Stimulated activated CD8-positive, alpha-beta memory T cell treated with anti-CD3 and anti-CD28 coated beads, Interleukin-12 subunit alpha, Interleukin-12 subunit beta, amount 100 ng/mL, for 4 hours (primary cell): ENCODE results near the gene C2CD4C.
"Not testable (repeated sequence)": the region's sequence is repeated elsewhere in the genome, so short reads cannot be mapped to it uniquely, and the experiment has no call there.

ENCODE experiments used
- DNase-seq: peaks from one replicate; pipeline ENCODE4 v3.0.0-alpha.2; 2020; ENCODE audit warnings: low read depth

Gene C2CD4C

DNA sequence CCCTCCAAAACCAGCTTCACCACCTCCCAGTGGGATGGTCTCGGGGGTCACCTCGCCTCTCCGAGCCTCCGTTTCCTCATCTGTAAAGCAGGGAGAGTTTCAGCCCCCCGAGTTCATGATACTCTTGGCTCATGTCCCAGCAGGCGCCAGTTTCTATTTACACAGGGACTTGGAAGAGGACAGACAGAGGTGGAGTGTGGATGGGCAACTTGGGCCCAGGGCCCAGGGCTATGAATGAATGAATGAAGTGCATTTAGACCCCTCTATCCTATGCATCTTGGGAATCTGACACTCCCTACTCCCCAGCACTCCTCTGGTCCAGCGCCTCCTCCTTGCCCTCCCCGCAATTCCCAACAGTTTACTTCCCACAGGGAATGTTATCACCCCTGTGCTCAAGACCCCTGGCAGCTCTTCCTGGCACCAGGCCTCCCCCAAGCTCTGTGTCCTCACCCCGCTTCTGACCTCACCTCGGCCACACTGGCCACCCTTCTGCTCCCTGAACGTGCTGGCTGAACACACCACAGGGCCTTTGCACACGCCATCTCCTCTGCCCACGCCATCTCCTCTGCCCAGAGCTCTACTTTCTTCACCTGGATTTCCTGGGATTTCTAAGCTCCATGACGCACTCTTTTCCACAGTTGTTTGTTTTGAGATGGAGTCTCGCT, 4.9 kb upstream of the C2CD4C start:
- no peak for DNase-seq

DNA sequence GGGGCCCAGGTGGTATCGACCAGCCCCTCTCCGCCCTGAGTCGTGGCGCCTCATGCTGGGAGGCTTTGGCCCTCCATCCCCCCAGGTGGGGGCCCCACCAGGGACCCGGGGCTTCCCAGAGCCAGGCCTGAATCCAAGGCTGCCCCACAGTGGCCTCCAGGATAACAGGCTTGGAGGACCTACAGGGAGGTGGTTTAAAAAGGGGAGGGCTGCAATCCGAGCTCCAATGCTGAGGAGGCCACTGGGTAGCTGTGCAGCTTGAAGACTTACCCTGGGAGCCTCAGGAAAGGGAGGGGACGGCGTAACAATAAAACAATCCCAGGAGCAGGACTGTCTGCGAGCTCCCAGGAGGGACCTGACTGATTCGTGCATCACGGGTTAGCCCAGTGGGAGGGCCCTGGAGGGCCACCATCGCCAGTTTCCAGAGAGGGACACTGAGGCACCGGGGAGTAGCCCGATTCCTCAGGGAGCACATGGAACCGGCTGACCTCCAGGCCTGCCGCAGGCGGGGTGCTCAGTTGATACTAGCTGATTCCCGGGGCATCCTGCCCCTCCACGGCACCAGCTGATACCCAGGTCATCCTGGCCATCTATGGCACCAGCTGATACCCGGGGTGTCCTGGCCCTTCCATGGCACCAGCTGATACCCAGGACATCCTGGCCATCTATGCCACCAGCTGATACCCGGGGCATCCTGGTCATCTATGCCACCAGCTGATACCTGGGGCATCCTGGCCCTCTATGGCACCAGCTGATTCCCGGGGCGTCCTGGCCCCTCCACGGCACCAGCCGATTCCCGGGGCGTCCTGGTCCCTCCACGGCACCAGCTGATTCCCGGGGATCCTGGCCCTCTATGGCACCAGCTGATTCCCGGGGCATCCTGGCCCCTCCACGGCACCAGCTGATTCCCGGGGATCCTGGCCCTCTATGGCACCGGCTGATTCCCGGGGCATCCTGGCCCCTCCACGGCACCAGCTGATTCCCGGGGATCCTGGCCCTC, 3.7 kb upstream of the C2CD4C start:
- no peak for DNase-seq

DNA sequence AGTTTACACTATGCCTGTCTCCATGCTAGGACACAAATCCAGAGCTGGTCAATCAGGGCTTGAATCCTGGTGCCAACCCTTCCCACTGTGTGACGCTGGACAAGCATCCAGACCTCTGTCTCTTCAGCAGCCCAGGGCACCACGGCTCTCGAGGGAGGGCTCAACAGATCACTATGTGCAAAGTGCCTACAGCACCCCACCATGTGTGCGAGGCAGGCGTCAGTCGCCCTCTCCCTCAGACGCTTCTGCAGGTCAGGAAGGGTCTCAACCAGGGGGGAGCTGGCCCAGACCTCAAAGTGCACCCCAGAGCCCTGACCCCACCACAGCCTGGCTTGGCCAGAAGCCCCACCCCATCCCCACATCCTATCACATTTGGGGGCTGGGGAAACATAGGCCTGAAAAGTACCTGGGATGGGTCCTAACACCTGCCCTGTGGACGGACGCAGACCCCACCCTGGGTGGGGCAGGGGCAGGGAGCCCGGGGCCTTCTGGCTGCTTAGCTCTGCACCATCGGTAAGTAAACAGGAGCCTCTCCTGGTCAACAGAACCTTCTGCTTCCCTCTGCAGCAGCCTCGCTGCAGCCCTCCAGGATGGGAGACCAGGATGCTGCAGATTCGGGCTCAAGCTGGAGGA, 2.9 kb upstream of the C2CD4C start:
- no peak for DNase-seq

DNA sequence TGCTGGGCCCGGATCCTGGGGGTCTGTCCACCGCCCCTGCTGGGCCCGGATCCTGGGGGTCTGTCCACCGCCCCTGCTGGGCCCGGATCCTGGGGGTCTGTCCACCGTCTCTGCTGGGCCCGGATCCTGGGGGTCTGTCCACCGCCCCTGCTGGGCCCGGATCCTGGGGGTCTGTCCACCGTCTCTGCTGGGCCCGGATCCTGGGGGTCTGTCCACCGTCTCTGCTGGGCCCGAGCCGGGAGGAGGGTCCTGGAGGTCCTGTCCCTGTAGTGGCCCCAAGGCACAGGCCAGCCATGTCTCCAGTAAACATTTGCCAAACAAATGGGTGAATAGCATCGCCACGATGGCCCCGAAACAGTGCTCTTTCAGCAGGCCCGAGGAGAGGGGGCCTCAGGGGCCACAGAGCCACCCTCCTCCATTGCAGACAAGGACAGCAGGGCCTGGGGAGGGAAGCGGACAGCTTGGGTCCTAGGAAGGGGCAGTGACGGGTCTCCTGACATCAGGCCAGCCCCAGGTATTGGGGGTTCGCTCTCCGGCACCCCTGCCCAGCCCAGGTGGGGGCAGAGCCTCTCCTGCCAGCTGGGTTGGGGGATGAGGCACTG, 2.3 kb upstream of the C2CD4C start:
- not testable (repeated sequence) for DNase-seq

DNA sequence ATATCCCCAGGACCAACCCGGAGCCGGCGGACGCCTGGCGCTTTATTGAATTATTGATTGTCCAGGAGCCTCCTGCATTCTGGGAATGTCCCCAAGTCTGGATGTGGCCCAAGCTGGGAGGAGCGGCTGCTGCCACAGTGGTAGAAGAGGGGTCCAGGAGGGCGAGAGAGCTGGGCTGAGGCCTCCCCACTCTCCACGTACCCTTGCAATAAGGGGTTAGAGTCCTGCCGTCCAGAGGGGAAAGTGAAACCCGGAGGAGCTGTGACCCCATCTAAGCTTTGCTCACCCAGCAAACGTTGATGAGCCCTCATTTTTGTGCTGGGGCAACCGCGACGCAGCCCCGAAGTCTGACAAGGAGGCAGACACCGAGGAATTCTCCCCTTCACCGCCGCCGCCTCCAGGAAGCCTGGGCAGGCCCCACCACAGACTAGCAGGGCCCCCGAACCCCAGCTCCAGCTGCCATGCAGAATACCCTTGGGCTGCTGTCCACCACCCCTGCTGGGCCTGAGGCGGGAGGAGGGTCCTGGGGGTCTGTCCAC, 1.4 kb upstream of the C2CD4C start:
- no peak for DNase-seq

DNA sequence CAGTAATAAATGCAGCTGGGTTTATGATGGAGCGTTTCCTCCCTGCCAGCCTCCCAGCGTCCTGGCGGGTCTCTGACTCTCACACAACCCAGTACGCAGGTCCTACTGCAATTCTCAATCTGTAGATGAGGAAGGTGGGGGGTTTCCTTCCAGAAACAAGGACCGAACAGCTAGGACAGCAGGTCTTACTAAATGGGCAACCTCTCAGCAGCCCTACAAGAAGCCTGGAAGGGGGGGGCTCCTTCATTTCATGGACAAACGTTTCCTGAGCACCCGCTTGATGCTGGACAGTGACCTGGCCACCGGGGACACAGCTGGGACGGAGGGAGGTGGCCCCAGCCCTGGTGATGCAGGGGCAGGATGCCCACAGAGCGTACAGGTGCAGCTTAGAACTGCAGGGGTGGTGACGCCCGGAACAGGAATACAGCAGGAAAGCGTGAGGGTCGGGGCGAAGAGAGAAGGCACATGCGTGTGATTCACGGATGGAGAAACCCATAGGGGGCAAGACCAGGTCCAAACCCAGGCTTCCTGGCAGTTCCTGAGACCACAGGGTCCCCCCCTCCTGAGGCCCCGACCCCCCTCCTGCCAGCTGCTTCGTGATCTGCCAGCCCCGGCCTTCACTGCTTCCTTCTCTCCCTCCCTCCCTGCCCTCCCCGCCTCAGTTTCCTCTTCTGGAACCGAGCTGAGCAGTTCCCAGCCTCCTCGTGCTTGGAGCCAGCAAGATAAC, 732 bp upstream of the C2CD4C start:
- DNase-seq, result no peak

DNA sequence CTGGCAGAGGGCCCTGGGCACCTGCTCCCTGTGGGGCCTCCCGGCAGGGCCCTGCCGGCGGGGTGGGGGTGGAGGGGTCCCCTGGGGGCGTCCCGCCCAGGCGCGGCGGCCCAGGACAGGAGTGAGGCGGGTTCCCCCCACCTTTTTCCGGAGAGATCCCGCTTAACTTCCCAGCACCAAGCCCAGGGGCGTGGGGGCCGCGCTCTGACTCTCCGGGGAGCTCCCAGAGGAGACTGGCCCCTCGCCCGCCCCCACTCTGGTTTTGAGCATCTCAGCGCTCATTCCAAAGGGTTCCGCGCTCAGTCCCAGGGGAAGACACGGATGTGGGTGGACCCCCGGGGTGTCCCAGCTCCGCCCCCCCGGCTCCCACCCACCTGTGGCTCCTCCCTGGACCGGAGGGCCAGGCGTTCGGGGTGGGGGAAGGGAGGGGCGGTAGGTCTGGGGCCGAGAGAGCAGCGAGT, 476 bp downstream of the C2CD4C start:
- DNase-seq, result no peak

DNA sequence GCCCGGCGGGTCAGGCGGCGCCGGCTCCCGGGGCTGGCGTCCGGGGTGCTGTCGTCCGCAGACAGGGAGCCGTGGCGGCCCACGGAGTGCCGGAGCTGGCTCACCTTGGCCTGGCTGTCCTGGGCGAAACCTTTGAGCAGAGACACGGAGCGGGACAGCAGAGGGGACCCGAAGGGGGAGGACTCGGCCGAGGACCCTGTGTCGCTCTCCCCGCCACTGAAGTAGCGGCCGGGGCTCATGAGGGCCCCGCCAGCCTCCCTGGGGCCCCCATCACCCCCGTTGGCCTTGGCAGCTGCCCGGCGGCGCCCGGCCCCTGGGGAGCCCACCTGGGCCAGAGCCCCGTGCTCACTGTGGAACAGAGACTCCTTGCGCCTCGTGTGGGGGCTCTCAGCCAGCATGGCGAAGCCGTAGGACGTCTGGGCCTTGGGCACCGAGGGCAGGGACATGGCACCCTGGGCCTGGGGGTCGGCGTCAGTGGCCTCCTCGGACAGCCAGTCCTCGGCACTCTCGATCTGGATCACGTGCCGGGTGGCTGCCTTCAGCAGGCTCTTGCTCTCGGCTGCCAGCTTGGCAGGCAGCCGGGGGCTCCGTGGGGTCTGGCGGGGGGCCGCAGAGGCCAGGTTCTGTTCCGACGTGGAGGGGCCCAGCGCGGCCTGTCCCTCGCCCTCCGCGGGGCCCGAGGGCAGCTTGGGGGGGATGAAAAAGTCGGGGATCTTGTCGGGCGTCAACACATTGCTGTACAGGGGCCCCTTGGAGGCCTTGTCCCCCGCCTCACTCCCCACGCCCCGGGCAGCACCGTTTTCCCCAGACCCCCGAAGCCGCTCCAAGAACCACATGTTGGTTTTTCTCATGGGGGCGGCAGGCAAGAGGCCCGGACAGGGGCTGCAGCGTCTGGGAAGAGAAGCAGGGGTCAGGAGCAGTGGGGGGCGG, 1.2 kb downstream of the C2CD4C start:
- DNase-seq, result no peak

DNA sequence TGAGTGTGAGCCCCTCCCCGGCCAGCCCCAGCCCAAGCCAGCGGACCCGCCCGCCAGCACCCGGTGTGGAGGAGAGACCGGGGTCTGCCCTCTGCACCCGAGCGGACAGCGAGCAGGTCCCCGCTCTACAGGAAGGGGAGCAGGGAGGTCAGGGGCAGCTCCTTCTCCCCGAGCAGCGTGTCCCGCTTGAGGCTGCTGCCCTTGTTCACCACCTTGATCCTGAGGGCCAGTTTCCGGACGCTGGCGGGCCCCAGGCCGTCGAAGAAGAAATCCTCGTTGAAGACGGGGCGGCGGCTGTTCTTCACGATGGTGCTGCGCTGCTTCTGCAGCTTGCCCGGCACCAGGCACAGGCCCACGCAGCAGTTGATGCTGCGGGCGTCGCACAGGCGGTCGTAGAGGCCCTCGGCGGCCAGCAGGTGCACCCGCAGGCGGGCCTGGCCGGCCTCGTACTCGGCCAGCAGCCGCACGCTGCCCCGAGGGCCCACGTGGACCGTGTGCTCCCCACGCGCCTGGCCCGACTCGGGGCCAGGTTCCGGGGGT, 1.9 kb downstream of the C2CD4C start:
- no peak for DNase-seq

DNA sequence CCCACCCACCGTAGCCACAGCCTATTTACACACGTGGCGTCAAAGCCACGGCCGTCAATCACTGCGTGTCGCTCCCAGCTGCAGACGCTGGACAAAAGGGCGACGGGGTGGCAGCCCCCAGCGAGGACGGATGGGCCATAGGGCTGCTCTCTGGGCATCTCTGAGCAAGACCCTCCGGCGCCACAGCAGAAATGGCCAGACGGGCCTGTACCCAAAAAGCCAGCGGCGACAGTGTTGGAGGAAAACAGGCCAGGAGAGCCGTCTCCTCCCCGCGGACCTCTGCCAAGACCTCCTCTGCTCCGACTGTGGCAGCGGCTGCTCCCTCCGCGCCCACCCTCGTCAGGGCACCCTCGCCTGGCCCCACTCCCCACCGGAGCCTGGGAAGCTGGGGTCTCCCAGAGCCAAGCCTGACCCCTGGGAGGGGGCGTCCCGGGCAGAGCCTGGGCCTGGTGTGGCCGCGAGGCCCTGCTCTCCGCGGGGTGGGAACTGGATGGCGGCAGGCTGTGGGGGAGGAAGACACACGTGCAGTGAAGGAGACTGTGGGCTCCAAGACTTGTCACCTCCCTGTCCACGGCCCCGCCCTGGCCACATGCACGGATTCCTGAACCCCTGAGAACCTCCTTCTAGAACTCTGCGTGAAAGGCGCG, 2.7 kb downstream of the C2CD4C start:
- no peak for DNase-seq

DNA sequence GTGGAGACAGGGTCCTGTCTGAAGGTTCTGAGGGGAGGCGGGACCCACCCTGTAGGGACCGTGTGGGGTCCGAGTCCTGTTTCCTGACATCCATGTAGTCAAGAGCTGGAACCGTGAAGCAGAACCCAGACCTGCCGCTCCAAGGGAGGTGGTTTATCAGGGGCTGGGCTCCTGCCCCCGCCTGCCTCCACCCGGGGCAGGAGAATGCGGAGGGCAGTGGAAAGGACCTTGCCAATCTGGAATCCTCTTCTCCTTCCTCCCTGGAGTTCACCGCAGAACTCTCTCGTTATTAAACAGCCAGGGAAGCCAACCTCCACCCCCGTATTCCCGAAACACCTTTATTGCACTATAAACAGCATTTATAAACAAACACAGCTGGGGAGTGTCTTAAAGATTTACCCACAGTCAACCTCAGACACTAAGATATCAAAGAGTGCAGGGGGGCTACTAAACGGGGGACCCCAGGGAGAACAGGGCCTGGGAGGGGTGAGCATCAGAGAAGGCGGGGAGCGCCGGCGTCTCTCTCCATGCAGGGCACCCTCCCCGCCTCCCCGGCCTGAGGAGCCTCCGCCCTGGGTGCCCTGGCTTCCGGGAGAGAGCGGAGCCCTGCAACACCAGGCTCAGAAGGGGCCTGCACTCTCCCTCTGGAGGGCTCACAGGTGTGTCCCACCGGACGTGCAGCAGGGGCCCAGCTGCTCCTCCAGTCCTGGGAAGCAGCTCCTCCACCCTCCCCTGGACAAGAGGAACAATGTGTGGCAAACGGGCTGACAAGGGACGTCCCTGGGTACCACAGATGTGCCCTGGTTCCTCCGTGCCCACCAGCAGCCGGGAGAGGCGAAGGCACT, 3.6 kb downstream of the C2CD4C start:
- DNase-seq, result no peak

DNA sequence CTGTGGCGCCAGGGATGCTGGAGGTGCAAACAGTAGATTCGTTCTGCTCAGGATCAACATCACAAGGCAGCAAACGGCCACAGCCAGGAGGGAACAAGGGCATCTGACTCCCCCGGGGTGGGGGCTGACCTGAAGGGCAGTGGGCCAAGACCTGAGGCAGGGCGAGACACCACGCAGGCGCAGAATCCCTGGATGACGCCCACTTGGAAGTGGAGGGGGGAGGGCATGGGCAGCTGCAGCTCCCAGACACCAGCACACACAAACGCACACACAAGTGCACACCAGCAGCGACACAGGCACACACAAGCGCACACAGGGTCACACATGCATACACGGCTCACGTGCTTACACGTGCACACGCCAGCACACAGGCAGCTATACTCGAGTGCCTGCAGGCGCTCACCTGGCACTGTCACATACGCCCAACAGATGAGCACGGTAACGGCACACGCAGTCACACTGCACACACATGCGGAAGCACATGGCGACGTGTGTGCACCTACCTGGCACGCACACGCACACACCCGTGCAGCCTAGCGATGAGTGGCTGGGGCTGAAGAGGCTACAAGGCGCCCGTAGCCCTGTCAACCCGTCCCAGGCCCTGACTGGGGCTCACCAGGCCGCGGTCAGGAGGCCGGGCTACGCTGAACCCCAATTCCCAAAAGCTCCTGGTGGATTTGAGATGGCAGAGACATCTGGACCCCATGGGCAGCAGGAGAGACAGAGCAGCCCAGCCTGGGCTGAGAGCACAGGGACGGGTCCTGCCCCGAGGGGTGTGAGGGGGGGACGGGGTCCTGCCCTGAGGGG, 5.5 kb downstream of the C2CD4C start:
- no peak for DNase-seq

DNA sequence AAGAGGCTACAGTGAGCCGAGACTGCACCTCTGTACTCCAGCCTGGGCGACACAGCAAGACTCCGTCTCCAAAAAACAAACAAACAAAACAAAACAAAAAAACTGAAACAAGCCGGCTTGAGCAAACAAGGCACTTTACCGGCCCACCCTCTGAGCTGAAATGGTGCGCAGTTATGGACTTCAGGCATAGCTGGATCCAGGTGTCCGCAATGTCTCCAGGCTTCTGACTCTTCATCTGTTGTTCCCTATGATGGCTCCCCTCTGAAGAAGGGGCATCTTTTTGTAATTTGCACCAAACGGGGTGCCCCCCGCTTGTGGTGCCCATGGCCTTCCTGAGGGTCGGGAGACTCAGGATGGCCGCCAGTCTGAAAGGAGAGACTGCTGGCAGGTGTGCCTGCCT, 6.2 kb downstream of the C2CD4C start:
- DNase-seq, result no peak

DNA sequence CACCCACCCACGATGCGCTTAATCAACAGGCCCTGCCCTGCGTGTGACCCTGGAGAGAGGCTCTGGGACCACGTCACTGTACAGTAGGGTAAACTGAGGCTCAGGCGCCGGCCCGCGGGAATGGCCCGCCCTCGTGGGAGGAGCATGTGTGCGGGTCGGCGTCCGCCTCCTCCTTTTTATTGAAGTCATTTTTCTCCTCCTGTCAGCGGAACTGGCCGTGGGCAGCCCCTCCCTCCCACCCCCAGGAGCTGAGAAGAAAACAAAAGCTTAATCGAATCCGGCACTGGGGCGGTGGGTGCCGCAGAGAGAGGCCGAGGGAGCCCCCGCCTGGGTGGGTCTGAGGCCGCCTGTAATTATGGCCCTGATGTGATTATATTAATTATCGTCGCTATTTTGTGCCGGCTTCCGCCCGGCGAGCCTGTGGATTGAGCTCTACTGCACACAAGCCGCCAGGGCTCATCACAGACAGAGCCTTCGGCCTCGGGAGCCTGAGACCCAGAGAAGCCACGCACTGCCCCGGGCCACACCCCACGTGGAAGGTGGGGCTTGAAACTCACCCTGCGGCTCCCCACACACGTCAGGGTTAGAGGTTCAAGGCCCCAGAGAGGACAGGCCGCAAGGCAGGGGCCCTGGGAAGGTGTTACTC, 7.0 kb downstream of the C2CD4C start:
- DNase-seq, result no peak

DNA sequence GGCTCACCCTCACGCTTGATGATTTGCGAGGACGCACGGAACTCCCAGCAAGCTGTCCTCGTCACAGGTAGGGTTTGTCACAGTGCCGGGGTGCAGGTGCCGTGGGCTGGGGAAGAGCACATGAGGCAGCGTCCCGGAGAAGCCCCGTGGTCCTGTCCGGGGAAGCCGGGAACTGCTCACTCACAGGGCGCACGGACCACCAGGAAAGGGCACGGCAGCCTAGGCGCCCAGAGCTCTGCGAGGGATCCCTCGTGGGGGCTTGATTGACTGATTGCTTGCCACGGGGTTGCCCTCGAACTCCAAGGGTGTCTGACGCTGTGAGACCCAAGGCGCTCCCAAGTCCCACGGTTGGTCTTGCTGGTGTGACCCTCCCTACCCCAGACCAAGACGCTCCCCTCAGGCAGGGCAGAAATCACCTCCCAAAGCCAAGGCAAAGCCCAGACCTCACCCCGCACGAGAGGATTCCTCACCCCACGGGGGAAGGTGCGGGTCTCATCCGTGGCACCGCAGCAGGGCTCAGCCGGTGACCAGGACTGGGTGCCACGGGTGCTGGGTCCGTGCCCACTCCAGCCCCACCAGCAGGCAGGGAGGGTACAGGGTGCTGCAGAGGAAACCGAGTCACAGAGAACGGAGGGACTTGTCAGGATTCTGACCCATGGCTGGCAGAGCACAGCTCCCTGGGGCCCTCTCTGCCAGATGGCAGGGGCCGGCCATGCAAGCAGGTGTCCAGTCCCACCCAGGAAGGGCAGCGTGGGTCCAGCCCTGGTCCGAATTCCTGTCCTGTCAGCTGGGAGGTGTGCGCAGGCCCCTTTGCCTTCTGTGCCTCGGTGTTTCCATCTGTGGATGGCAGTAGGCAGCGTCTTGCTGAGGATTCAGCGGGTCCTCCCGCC, 7.7 kb downstream of the C2CD4C start:
- DNase-seq, result no peak

DNA sequence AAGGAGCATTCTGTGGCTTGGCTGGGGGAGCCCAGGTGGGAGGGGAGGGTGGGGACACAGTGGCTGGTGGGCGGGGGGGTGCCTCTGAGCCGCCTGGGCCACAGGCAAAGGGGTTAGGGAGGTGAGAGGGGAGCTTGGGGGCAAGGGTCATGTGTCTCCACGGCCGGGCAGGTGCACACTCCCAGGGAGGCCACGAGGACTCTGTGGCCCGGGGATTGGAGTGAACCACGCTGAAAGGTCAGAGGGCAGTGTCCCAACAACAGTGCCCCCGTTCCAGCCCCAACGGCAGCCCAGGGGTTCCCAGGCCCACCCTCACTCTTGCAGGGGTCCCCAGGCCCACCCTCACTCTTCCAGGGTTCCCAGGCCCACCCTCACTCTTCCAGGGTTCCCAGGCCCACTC, 9.6 kb downstream of the C2CD4C start:
- no peak for DNase-seq
